ENCODE results near the gene CDC42SE2.

Gene CDC42SE2

DNA sequence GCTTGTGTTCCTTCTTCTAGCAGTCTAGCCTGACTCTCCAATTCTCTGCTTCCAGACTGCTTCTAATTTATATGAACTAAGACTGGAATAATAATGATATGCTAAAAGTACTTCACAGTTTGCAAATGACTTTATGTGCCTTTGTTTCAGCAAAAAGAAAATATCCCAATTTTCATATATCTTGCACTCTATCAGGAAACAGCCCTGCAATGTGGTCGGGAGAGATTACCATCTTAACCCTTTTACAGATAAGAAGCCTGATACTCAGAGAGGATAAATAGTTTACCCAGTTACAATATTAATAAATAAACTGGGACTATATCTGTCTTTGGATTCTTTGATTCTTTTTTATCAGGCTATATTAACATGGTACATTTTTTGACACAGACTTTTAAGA is 126.0 kb downstream of the CDC42SE2 start:
- TF ChIP-seq NFIC (IDR thresholded peaks at IDR 0.05) = no peak
- TF ChIP-seq EP300 (IDR thresholded peaks at IDR 0.05; ENCODE audit: borderline replicate concordance) = no peak
- no peak for TF ChIP-seq CREB1 (IDR thresholded peaks at IDR 0.05; ENCODE audit: low read depth)
- TF ChIP-seq USF1 (IDR thresholded peaks at IDR 0.05) = no peak
- no peak for TF ChIP-seq CEBPB (IDR thresholded peaks at IDR 0.05)
- no peak for TF ChIP-seq TEAD4 (IDR thresholded peaks at IDR 0.05)
- TF ChIP-seq YY1 (IDR thresholded peaks at IDR 0.05; ENCODE audit: low read depth) = no peak
- TF ChIP-seq TCF12 (IDR thresholded peaks at IDR 0.05; ENCODE audit: low read depth) = no peak
- no peak for TF ChIP-seq ZBTB7A (IDR thresholded peaks at IDR 0.05; ENCODE audit: low read depth)
- no peak for TF ChIP-seq FOXM1 (IDR thresholded peaks at IDR 0.05; ENCODE audit: borderline replicate concordance, low read depth)

DNA sequence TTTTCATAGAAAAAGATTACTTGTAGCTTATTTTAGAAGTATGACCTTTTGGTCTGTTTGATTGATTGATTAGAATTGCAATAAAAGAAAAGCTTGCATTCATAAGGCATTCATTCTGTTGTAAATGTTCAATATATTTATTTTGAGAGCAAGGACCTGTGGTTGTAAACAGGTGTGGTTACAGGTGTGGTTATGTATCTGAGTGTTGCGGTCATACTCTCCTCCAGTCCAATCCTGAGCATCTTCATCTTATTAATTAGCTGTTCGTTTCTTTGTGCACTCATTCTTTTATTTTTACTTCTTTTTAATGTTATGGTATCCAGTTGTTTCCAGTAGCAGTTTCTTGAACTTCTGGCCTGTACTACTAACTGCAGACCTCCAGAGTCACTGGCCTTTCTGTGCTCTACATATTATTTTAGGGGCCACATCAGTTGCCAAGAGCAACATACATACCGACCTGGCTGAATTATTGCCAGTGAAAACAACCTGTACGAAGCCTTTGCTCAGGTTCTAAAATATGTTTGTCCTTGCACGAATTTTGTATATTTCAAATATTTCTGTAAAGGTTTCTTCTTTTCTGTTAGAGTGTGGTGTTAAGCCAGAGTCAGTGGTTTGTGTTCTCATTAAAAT is 128.7 kb downstream of the CDC42SE2 start:
- no peak for TF ChIP-seq CREB1 (IDR thresholded peaks at IDR 0.05; ENCODE audit: low read depth)
- no peak for TF ChIP-seq REST (IDR thresholded peaks at IDR 0.05; ENCODE audit: low read depth)
- no peak for TF ChIP-seq EP300 (IDR thresholded peaks at IDR 0.05; ENCODE audit: borderline replicate concordance)
- TF ChIP-seq TCF12 (IDR thresholded peaks at IDR 0.05; ENCODE audit: low read depth) = no peak
- TF ChIP-seq TEAD4 (IDR thresholded peaks at IDR 0.05) = no peak

DNA sequence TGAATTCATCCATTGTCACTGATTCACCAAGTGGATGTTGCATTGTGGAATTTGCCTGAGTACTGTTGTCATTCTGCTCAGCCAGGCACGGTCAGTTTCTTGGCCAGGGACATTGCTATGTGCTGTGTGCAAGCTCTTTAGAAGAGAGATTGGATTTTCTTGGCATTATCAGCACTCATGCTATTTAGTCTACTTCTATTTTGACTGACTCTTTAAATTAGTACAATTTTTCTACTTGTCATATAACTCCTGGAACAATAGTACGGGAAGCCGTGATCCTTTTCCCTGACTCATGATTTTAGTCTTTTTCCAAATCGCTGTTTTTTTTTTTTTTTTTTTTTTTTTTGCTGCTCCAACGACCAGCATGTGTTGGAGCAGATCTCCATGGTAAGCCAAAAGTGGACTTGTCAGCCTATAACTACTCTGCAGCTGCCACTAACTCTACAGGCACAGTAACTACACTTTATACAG is 129.7 kb downstream of the CDC42SE2 start:
- TF ChIP-seq TCF12 (IDR thresholded peaks at IDR 0.05; ENCODE audit: low read depth) (no peak), REST (IDR thresholded peaks at IDR 0.05; ENCODE audit: low read depth) (no peak)

GRCh38 chr5:131394128-131394527 is 130.3 kb downstream of the CDC42SE2 start:
- TF ChIP-seq CEBPB (IDR thresholded peaks at IDR 0.05) (no peak), MAX (IDR thresholded peaks at IDR 0.05) (no peak), REST (IDR thresholded peaks at IDR 0.05; ENCODE audit: low read depth) (no peak), NFIC (IDR thresholded peaks at IDR 0.05) (no peak), EGR1 (IDR thresholded peaks at IDR 0.05) (no peak), FOXM1 (IDR thresholded peaks at IDR 0.05; ENCODE audit: borderline replicate concordance, low read depth) (no peak), TCF12 (IDR thresholded peaks at IDR 0.05; ENCODE audit: low read depth) (no peak), TAF1 (IDR thresholded peaks at IDR 0.05; ENCODE audit: low read depth) (no peak), USF1 (IDR thresholded peaks at IDR 0.05) (no peak), RAD21 (IDR thresholded peaks at IDR 0.05; ENCODE audit: low read depth) (no peak), CREB1 (IDR thresholded peaks at IDR 0.05; ENCODE audit: low read depth) (no peak), YY1 (IDR thresholded peaks at IDR 0.05; ENCODE audit: low read depth) (no peak), EP300 (IDR thresholded peaks at IDR 0.05; ENCODE audit: borderline replicate concordance) (no peak), TEAD4 (IDR thresholded peaks at IDR 0.05) (no peak), ZBTB7A (IDR thresholded peaks at IDR 0.05; ENCODE audit: low read depth) (no peak)

DNA sequence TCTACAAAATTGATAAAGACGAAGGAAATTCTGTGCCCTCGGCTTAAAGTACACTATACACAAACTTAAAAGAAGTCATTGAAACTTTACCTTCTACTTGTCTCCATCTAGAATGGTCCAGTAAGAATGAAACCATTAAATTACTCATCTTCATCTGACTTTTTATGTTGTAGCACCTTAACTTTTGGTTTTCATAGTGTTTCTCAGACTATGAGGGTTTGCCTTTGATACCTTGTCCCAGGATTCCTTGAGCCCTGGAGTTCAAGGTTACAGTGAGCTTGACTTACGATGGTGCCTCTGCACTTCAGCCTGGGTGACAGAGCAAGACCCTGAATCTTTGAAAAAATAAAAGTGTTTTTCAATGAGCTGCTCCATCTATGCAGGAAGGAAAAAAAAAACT is 132.2 kb downstream of the CDC42SE2 start:
- TF ChIP-seq EGR1 (IDR thresholded peaks at IDR 0.05) (no peak), CREB1 (IDR thresholded peaks at IDR 0.05; ENCODE audit: low read depth) (no peak), TAF1 (IDR thresholded peaks at IDR 0.05; ENCODE audit: low read depth) (no peak), TCF12 (IDR thresholded peaks at IDR 0.05; ENCODE audit: low read depth) (no peak), CEBPB (IDR thresholded peaks at IDR 0.05) (no peak), MAX (IDR thresholded peaks at IDR 0.05) (no peak), USF1 (IDR thresholded peaks at IDR 0.05) (no peak), EP300 (IDR thresholded peaks at IDR 0.05; ENCODE audit: borderline replicate concordance) (no peak), ZBTB7A (IDR thresholded peaks at IDR 0.05; ENCODE audit: low read depth) (no peak), REST (IDR thresholded peaks at IDR 0.05; ENCODE audit: low read depth) (no peak), YY1 (IDR thresholded peaks at IDR 0.05; ENCODE audit: low read depth) (no peak), NFIC (IDR thresholded peaks at IDR 0.05) (no peak), TEAD4 (IDR thresholded peaks at IDR 0.05) (no peak), RAD21 (IDR thresholded peaks at IDR 0.05; ENCODE audit: low read depth) (no peak), FOXM1 (IDR thresholded peaks at IDR 0.05; ENCODE audit: borderline replicate concordance, low read depth) (no peak)
